Tibial nerve (tissue), 3 donors: ENCODE results near the gene ZNF865.

Source experiments
- CTCF ChIP-seq, 5 experiments: fragments of 200-600 bp in 3 of 5; fragments of 450-650 bp in 2 of 5; sonication (generic) in 3 of 5; IDR thresholded peaks; one replicate each; pipeline ENCODE4 v1.5.1; 2016 to 2019; ENCODE audit warnings: antibody characterized with exemption in 5 of 5, mild to moderate bottlenecking in 3 of 5, moderate library complexity in 2 of 5
- POLR2A ChIP-seq, 2 donors: fragments of 450-650 bp; IDR thresholded peaks; one replicate each; pipeline ENCODE4 v1.6.1; 2017; ENCODE audit warnings: antibody characterized with exemption in 2 of 2, mild to moderate bottlenecking in 2 of 2, moderate library complexity in 2 of 2

DNA sequence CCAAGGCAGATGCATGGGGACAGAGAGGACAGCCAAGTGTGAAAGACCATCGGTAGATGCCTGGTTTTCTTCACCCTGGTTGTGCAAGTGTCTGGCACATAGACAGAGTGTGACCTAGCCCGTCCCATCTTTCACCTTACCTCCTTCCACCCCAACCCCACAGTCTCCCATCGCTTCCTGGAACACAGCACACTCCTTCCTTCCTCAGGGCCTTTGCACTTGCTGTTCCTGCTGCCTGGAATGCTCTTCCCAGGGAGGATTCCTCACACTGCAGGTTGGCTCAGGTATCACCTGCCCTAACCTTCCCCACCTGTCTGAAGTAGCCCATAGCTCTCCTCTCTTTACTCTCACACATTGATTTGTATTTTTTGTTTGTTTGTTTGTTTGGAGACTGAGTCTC is 9.1 kb upstream of the ZNF865 start:
- TF ChIP-seq CTCF (IDR thresholded peaks at IDR 0.05) (no peak), POLR2A (IDR thresholded peaks at IDR 0.05) (no peak)
